Raji (cell line): ENCODE results near the gene ACTG1.
A peak's percentile ranks its signal among the peaks of the same experiment; 100 is the strongest.

Source experiments
- POLR2A ChIP-seq: IDR thresholded peaks from 2 replicates; pipeline ENCODE4 v1.6.1; 2011; ENCODE audit warnings: low read depth, low read length, control low read depth; ENCODE audit not compliant: insufficient read depth

Gene ACTG1

DNA sequence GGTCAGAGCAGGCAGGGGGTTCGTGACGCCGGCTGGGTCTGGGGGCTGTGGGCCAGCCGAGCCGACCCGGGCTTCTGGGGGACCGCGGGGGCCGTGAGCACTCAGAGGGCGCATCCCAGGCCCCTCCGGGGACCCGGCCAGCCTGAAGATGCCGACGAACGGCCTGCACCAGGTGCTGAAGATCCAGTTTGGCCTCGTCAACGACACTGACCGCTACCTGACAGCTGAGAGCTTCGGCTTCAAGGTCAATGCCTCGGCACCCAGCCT is 15.7 kb upstream of the ACTG1 start:
- TF ChIP-seq POLR2A = no peak

DNA sequence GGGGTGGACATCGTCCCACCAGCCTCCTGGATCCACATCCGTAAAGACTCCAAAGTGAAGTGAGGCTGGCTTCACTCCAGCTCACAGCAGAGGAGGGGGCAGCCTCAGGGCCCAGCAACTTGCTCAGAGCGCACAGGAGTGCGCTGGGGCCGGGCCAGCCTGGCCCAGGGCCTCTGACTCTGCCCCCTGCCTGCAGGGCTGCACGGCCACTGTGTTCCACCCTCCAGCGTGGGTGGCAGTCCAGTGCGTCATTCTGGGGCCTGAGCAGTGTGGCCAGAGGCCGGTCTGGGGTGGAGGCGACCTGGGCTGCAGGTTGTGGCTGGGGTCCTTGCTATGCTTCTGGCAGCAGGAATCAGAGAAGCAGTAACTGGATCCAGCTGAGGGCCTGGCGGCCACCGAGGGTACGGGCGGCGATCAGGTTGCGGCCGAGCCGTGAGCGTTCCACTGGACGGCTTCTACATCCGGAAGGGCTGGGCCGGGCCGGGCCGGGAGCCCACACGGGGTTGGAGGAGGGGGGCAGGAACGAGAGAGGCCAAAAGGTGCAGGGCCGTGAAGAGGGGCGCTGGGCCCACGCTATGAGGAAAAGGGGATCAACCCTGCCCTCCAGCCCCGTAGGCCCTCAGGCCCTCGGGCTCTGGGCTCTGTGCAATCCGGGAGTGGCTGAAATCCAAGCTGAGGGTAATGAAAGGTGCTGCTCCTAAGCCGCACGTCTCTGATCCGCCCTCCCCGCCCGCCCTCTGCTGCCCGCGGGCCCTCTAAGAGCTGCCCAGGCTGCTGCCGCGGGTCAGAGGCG is 15.2 kb upstream of the ACTG1 start, which contains the start of gene FSCN2:
Gene FSCN2, plus strand, starts transcription at position 787 of the 793 bp plus-strand sequence. CDS start 155 bp downstream, outside the sequence.
- no peak for TF ChIP-seq POLR2A

- no peak for TF ChIP-seq POLR2A
Measured at GRCh38 chr17:81526662-81527571, 14.3 kb upstream of the ACTG1 start.

GRCh38 chr17:81524865-81525159 is 12.2 kb upstream of the ACTG1 start:
- no peak for TF ChIP-seq POLR2A

- TF ChIP-seq POLR2A = no peak
Measured at GRCh38 chr17:81524039-81524864, 11.7 kb upstream of the ACTG1 start.

GRCh38 chr17:81523402-81524038 is 10.9 kb upstream of the ACTG1 start:
- TF ChIP-seq POLR2A = no peak

DNA sequence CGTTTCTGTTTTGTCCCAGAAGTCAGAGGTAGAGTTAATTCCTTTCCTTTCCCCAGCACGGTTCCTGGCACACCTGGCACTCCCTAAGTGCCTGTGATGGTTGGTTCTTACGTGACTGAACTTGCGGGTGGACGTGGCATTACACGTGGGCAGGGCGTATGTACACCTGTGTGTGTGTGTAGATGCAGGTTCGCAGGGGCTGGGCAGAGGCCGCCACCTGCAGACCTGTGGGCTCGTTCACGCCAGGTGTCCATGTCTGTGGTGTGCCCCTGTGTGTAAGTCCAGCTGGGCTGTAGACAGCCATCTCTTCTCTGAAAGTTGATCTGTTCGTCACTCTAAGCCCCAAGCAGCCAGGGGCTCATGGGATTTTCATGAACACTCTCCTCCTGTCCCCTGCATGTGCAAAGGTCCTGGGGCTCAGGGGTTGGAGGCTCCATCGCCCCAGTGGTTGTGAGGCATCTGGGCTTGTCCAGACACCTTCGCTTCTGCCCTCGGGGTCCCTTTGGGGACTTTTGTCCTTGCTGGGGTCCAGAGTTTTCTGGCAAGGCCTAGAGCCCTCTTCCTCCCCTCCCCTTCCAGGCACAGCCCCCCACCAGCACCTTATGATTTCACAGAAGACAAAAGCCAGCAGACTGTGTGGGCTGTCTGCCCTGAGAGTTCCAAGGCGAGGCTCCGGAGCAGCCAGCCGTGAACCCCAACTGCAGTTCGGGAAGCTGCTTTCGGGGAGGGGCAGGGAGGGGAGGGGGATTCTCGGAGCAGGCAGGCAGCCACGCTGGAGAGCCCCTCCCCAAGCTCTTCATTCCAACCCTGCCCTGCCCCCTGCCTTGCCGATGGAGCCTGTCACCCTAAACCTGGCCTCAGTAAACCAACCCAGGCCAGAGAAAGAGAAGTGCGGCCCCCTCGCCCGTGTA is 10.1 kb upstream of the ACTG1 start:
- TF ChIP-seq POLR2A = no peak

DNA sequence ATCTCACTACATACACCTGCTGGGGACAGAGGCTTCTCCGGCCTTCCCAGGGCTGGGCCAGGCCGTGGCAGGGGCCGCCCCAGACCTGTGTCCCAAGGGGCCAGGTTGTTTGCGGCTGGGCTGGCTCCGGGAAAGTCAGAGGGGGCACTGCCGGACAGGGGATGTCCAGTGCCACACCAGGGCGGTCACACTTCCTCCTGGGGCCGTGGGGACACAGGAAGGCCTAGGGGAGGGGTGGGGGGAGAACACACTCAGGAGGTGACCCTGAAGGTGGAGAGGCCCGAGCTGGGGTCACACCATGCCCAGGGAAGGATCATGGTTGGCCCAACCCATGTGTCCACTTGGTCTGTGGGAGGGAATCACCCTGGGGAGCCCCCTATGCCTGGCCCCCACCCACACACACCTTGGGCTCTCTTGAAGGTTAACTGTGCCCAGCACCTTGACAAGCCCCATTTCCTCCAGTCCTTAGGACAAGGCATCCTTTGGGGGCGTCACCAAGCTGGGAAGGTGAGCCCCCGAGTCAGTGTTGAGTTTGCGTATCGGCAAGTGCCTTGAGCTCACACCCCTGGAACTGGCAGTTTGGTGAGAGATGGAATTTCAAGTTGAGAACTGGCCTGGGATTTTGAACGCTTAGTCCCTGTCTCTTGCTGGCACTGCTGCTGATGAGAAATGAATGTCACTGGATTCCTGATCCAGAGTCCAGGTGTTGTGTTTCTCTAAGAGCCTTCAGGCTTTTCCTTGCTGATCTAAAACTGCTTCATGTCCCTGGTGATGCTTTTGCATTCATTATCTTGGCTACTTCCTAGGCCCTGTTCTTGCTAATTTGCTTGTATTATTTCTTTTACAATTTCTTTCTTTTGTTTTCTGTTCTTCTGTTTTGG is 7.7 kb upstream of the ACTG1 start:
- TF ChIP-seq POLR2A = no peak

DNA sequence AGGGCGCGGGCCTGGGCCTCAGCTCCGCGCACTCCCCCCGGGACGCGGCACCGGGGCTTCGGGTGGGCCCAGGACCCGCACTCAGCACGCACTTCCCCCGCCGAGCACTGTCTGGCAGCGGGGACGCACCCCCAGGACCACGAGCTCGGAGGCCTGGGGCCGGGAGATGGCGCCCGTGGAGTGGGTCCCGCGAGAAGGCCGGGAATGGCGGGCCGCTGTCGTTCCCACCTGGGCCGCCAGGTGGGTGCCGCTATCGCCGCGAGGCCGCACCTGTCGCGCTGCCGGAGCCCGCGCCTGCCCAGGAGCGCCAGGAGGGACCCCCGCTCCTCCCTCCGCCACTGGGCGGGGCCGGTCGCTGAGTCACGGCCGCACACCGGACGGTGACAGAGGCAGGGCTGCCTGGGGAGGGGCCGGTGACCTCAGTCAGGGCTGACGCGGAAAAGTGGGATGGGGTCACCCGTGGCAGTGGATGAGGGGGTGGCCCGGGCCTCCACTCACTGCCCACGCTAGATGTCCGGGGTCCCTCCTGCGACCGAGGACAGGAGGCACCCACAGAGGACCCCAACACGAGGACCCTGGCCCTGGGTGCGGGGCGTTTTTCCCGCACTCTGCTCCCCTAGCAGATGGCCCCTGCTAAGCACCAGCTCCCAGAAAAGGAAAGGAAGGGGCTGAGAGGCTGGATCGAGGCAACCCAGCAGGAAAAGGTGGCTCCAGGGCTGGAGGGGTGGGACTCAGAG is 6.9 kb upstream of the ACTG1 start:
- TF ChIP-seq POLR2A = peak; percentile 23; the same call in 1 of the 2 replicates

- TF ChIP-seq POLR2A = peak; percentile 57
Measured at GRCh38 chr17:81518785-81519283, 6.2 kb upstream of the ACTG1 start.

GRCh38 chr17:81518113-81518784 is 5.7 kb upstream of the ACTG1 start:
- no peak for TF ChIP-seq POLR2A
